ENCODE measurements around the gene AP4B1. TPM values are rescaled to one million over a fixed set of nuclear protein-coding genes. Genes with fewer than 3 reads are reported as not detected.

AP4B1 gene
- total RNA-seq, 3 donors from 2014 or later: 32.2 to 36.3 (median 32.3) TPM

GRCh38 chr1:113938192-113938591 is 33.6 kb upstream of the AP4B1 start:
- peaks cover 85% of the 10 kb centered on the region for H3K4me1 Mint-ChIP-seq (ENCODE audit: low read depth)
- no peaks in the 10 kb centered on the region for H3K27me3 Mint-ChIP-seq (ENCODE audit: low read depth)
- peaks cover 31% of the 10 kb centered on the region for H3K36me3 Mint-ChIP-seq (ENCODE audit: insufficient read depth)
- ATAC-seq (no peak), DNase-seq (no peak)
- H3K4me3 Mint-ChIP-seq: no peak overlapping the region
- H3K9me3 Mint-ChIP-seq: no peaks in the 10 kb centered on the region

GRCh38 chr1:113937146-113937545 is 32.5 kb upstream of the AP4B1 start:
- DNase-seq (no peak), ATAC-seq (no peak)
- Mint-ChIP-seq H3K4me1 (ENCODE audit: low read depth) (peaks cover 89% of the 10 kb centered on the region), H3K36me3 (ENCODE audit: insufficient read depth) (peaks cover 33% of the 10 kb centered on the region), H3K27me3 (ENCODE audit: low read depth) (no peaks in the 10 kb centered on the region), H3K4me3 (peak overlapping the region; percentile 61), H3K9me3 (no peaks in the 10 kb centered on the region)

GRCh38 chr1:113935970-113936369 is 31.4 kb upstream of the AP4B1 start:
- DNase-seq (no peak), ATAC-seq (no peak)
- Mint-ChIP-seq H3K36me3 (ENCODE audit: insufficient read depth) (peaks cover 29% of the 10 kb centered on the region), H3K9me3 (no peaks in the 10 kb centered on the region), H3K4me3 (no peak overlapping the region), H3K27me3 (ENCODE audit: low read depth) (no peaks in the 10 kb centered on the region), H3K4me1 (ENCODE audit: low read depth) (peaks cover 93% of the 10 kb centered on the region)

- ATAC-seq (no peak), DNase-seq (no peak)
- Mint-ChIP-seq H3K4me3 (no peak overlapping the region), H3K27me3 (ENCODE audit: low read depth) (no peaks in the 10 kb centered on the region), H3K9me3 (no peaks in the 10 kb centered on the region), H3K4me1 (ENCODE audit: low read depth) (peaks cover 93% of the 10 kb centered on the region), H3K36me3 (ENCODE audit: insufficient read depth) (peaks cover 21% of the 10 kb centered on the region)
Observed at GRCh38 chr1:113935176-113935575, 30.6 kb upstream of the AP4B1 start.

GRCh38 chr1:113934511-113935055 is 30.0 kb upstream of the AP4B1 start:
- Mint-ChIP-seq H3K9me3 (no peaks in the 10 kb centered on the region), H3K36me3 (ENCODE audit: insufficient read depth) (peaks cover 21% of the 10 kb centered on the region), H3K4me3 (no peak overlapping the region), H3K4me1 (ENCODE audit: low read depth) (peaks cover 88% of the 10 kb centered on the region), H3K27me3 (ENCODE audit: low read depth) (no peaks in the 10 kb centered on the region)
- DNase-seq (no peak), ATAC-seq (no peak)

GRCh38 chr1:113934006-113934405 is 29.4 kb upstream of the AP4B1 start:
- Mint-ChIP-seq H3K27me3 (ENCODE audit: low read depth) (no peaks in the 10 kb centered on the region), H3K4me1 (ENCODE audit: low read depth) (peaks cover 84% of the 10 kb centered on the region), H3K4me3 (peak overlapping the region; percentile 95), H3K36me3 (ENCODE audit: insufficient read depth) (peaks cover 21% of the 10 kb centered on the region), H3K9me3 (no peaks in the 10 kb centered on the region)
- DNase-seq (no peak), ATAC-seq (no peak)

- Mint-ChIP-seq H3K27me3 (ENCODE audit: low read depth) (no peaks in the 10 kb centered on the region), H3K9me3 (no peaks in the 10 kb centered on the region), H3K4me3 (peak overlapping the region; percentile 95), H3K4me1 (ENCODE audit: low read depth) (peaks cover 74% of the 10 kb centered on the region), H3K36me3 (ENCODE audit: insufficient read depth) (peaks cover 16% of the 10 kb centered on the region)
- DNase-seq: no peak
- no peak for ATAC-seq
Observed at GRCh38 chr1:113931451-113931851, 26.9 kb upstream of the AP4B1 start.

GRCh38 chr1:113930499-113931161 is 26.0 kb upstream of the AP4B1 start:
- no peaks in the 10 kb centered on the region for H3K9me3 Mint-ChIP-seq
- H3K36me3 Mint-ChIP-seq (ENCODE audit: insufficient read depth): peaks cover 16% of the 10 kb centered on the region
- H3K4me3 Mint-ChIP-seq: peak overlapping the region; percentile 95
- ATAC-seq (peak; percentile 44 to 51), DNase-seq (peak; percentile 45)
- no peaks in the 10 kb centered on the region for H3K27me3 Mint-ChIP-seq (ENCODE audit: low read depth)
- H3K4me1 Mint-ChIP-seq (ENCODE audit: low read depth): peaks cover 65% of the 10 kb centered on the region

- no peaks in the 10 kb centered on the region for H3K27me3 Mint-ChIP-seq (ENCODE audit: low read depth)
- no peaks in the 10 kb centered on the region for H3K9me3 Mint-ChIP-seq
- ATAC-seq (peak; percentile 47 to 51), DNase-seq (peak; percentile 41)
- H3K4me3 Mint-ChIP-seq: peak overlapping the region; percentile 95
- peaks cover 16% of the 10 kb centered on the region for H3K36me3 Mint-ChIP-seq (ENCODE audit: insufficient read depth)
- peaks cover 58% of the 10 kb centered on the region for H3K4me1 Mint-ChIP-seq (ENCODE audit: low read depth)
Observed at GRCh38 chr1:113929750-113930498, 25.3 kb upstream of the AP4B1 start.

- ATAC-seq: peak; percentile 72 to 73
- Mint-ChIP-seq H3K36me3 (ENCODE audit: insufficient read depth) (peaks cover 13% of the 10 kb centered on the region), H3K4me3 (peak within 1 kb of the TSS; percentile 97), H3K27me3 (ENCODE audit: low read depth) (no peaks in the 10 kb centered on the region), H3K9me3 (no peaks in the 10 kb centered on the region), H3K4me1 (ENCODE audit: low read depth) (peaks cover 53% of the 10 kb centered on the region)
- DNase-seq: peak; percentile 87
Observed at GRCh38 chr1:113928941-113929749, 24.5 kb upstream of the AP4B1 start, which contains the start of gene HIPK1. Gene HIPK1 (plus strand): TSS chr1:113929324.

- Mint-ChIP-seq H3K4me1 (ENCODE audit: low read depth) (peaks cover 45% of the 10 kb centered on the region), H3K27me3 (ENCODE audit: low read depth) (no peaks in the 10 kb centered on the region), H3K4me3 (peak overlapping the region; percentile 97), H3K9me3 (no peaks in the 10 kb centered on the region), H3K36me3 (ENCODE audit: insufficient read depth) (peaks cover 8% of the 10 kb centered on the region)
- no peak for ATAC-seq
- DNase-seq: no peak
Observed at GRCh38 chr1:113928187-113928930, 23.8 kb upstream of the AP4B1 start.

GRCh38 chr1:113924473-113924872 is 19.9 kb upstream of the AP4B1 start:
- Mint-ChIP-seq H3K36me3 (ENCODE audit: insufficient read depth) (no peaks in the 10 kb centered on the region), H3K9me3 (no peaks in the 10 kb centered on the region), H3K27me3 (ENCODE audit: low read depth) (peaks cover 3% of the 10 kb centered on the region), H3K4me3 (no peak overlapping the region), H3K4me1 (ENCODE audit: low read depth) (peaks cover 15% of the 10 kb centered on the region)
- ATAC-seq (no peak), DNase-seq (no peak)

- Mint-ChIP-seq H3K4me1 (ENCODE audit: low read depth) (peaks cover 4% of the 10 kb centered on the region), H3K36me3 (ENCODE audit: insufficient read depth) (no peaks in the 10 kb centered on the region), H3K4me3 (no peak overlapping the region), H3K9me3 (no peaks in the 10 kb centered on the region), H3K27me3 (ENCODE audit: low read depth) (peaks cover 3% of the 10 kb centered on the region)
- ATAC-seq: no peak
- DNase-seq: no peak
Observed at GRCh38 chr1:113922957-113923356, 18.4 kb upstream of the AP4B1 start.

All from activated T-cell treated with anti-CD3 and anti-CD28 coated beads, Interleukin-2, amount 50 U/mL, for 4 hours (primary cell).